NB4 (cell line): Measurements from ENCODE around the gene DPH2.

Source experiments
- MAX ChIP-seq: IDR thresholded peaks from 2 replicates; pipeline ENCODE4 v1.6.1; 2011; ENCODE audit warnings: low read depth, low read length
- POLR2A ChIP-seq: IDR thresholded peaks from 2 replicates; pipeline ENCODE4 v1.6.1; 2011; ENCODE audit warnings: mild to moderate bottlenecking; ENCODE audit not compliant: insufficient read length; ENCODE audit errors: extremely low read depth
- TF ChIP-seq, protein P1 (sequence below): IDR thresholded peaks from one replicate; pipeline ENCODE4 v1.5.1; 2012; ENCODE audit warnings: low read depth, low read length

GRCh38 chr1:43925846-43926245 is 44.0 kb upstream of the DPH2 start:
- TF ChIP-seq, protein P1, sequence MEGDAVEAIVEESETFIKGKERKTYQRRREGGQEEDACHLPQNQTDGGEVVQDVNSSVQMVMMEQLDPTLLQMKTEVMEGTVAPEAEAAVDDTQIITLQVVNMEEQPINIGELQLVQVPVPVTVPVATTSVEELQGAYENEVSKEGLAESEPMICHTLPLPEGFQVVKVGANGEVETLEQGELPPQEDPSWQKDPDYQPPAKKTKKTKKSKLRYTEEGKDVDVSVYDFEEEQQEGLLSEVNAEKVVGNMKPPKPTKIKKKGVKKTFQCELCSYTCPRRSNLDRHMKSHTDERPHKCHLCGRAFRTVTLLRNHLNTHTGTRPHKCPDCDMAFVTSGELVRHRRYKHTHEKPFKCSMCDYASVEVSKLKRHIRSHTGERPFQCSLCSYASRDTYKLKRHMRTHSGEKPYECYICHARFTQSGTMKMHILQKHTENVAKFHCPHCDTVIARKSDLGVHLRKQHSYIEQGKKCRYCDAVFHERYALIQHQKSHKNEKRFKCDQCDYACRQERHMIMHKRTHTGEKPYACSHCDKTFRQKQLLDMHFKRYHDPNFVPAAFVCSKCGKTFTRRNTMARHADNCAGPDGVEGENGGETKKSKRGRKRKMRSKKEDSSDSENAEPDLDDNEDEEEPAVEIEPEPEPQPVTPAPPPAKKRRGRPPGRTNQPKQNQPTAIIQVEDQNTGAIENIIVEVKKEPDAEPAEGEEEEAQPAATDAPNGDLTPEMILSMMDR: no peak
- TF ChIP-seq POLR2A: no peak
- TF ChIP-seq MAX: no peak
